ENCODE data around the gene POU3F3. TPM values are rescaled to one million over a fixed set of nuclear protein-coding genes. Genes with fewer than 3 reads are reported as not detected.

The POU3F3 gene
- total RNA-seq, 2 donors from 2014 or later: not detected

- Histone ChIP-seq H3K9me3 (ENCODE audit: control insufficient read depth, low read length) (no peaks in the 10 kb centered on the region), H3K4me3 (ENCODE audit: low read length) (no peak overlapping the region), H3K36me3 (ENCODE audit: control insufficient read depth, insufficient read depth, low read length) (no peaks in the 10 kb centered on the region), H3K4me1 (ENCODE audit: control insufficient read depth, insufficient read depth, low read length) (no peaks in the 10 kb centered on the region), H3K27me3 (ENCODE audit: control insufficient read depth, insufficient read depth, low read length, poor library complexity, severe bottlenecking) (no peaks in the 10 kb centered on the region), H3K27ac (ENCODE audit: low read depth, low read length) (no peak overlapping the region), H3K9ac (ENCODE audit: extremely low read depth, low read length, poor library complexity, severe bottlenecking) (no peak overlapping the region)
- WGBS, 2 experiments (ENCODE audit: insufficient coverage in 1 of 2, insufficient read length in 1 of 2): 83 to 95% methylated on average over 1 to 3 of the region's 3 CpGs
- no peaks in the 10 kb centered on the region for H3K4me1 Mint-ChIP-seq
- DNase-seq: no peak
- no peaks in the 10 kb centered on the region for H3K36me3 Mint-ChIP-seq (ENCODE audit: low read depth)
- H3K9me3 Mint-ChIP-seq: peaks cover 11% of the 10 kb centered on the region
- H3K27ac Mint-ChIP-seq: no peak overlapping the region
- no peak overlapping the region for H3K4me3 Mint-ChIP-seq
- H3K27me3 Mint-ChIP-seq (ENCODE audit: insufficient read depth): peaks cover 4% of the 10 kb centered on the region
- no peak for TF ChIP-seq CTCF (conservative IDR thresholded peaks at IDR 0.05)
These were observed 28.6 kb upstream of the POU3F3 start for GRCh38 chr2:104825124-104825865.

- H3K4me1 ChIP-seq (ENCODE audit: control insufficient read depth, insufficient read depth, low read length): no peaks in the 10 kb centered on the region
- H3K9me3 Mint-ChIP-seq: peaks cover 11% of the 10 kb centered on the region
- no peak overlapping the region for H3K9ac ChIP-seq (ENCODE audit: extremely low read depth, low read length, poor library complexity, severe bottlenecking)
- no peak for TF ChIP-seq CTCF (conservative IDR thresholded peaks at IDR 0.05)
- WGBS, 2 experiments (ENCODE audit: insufficient coverage in 1 of 2, insufficient read length in 1 of 2): 85% methylated on average over 2 of the region's 2 CpGs; no CpG with 5 or more reads in 1 of the 2 experiments
- H3K27me3 Mint-ChIP-seq (ENCODE audit: insufficient read depth): peaks cover 4% of the 10 kb centered on the region
- no peak overlapping the region for H3K4me3 Mint-ChIP-seq
- H3K4me3 ChIP-seq (ENCODE audit: low read length): no peak overlapping the region
- no peaks in the 10 kb centered on the region for H3K9me3 ChIP-seq (ENCODE audit: control insufficient read depth, low read length)
- H3K36me3 Mint-ChIP-seq (ENCODE audit: low read depth): no peaks in the 10 kb centered on the region
- no peaks in the 10 kb centered on the region for H3K4me1 Mint-ChIP-seq
- H3K27me3 ChIP-seq (ENCODE audit: control insufficient read depth, insufficient read depth, low read length, poor library complexity, severe bottlenecking): no peaks in the 10 kb centered on the region
- no peak for DNase-seq
- H3K27ac Mint-ChIP-seq: no peak overlapping the region
- H3K27ac ChIP-seq (ENCODE audit: low read depth, low read length): no peak overlapping the region
- H3K36me3 ChIP-seq (ENCODE audit: control insufficient read depth, insufficient read depth, low read length): no peaks in the 10 kb centered on the region
These were observed 27.9 kb upstream of the POU3F3 start for GRCh38 chr2:104826016-104826415.

- Mint-ChIP-seq H3K4me1 (no peaks in the 10 kb centered on the region), H3K27ac (no peak overlapping the region), H3K9me3 (no peaks in the 10 kb centered on the region), H3K4me3 (no peak overlapping the region), H3K27me3 (ENCODE audit: insufficient read depth) (peaks cover 4% of the 10 kb centered on the region), H3K36me3 (ENCODE audit: low read depth) (no peaks in the 10 kb centered on the region)
- H3K4me1 ChIP-seq (ENCODE audit: control insufficient read depth, insufficient read depth, low read length): no peaks in the 10 kb centered on the region
- H3K36me3 ChIP-seq (ENCODE audit: control insufficient read depth, insufficient read depth, low read length): no peaks in the 10 kb centered on the region
- no peak overlapping the region for H3K27ac ChIP-seq (ENCODE audit: low read depth, low read length)
- WGBS, 2 experiments (ENCODE audit: insufficient coverage in 1 of 2, insufficient read length in 1 of 2): 73 to 84% methylated on average over 1 of the region's 1 CpG
- H3K9ac ChIP-seq (ENCODE audit: extremely low read depth, low read length, poor library complexity, severe bottlenecking): no peak overlapping the region
- H3K4me3 ChIP-seq (ENCODE audit: low read length): no peak overlapping the region
- no peak for TF ChIP-seq CTCF (conservative IDR thresholded peaks at IDR 0.05)
- no peak for DNase-seq
- no peaks in the 10 kb centered on the region for H3K9me3 ChIP-seq (ENCODE audit: control insufficient read depth, low read length)
- no peaks in the 10 kb centered on the region for H3K27me3 ChIP-seq (ENCODE audit: control insufficient read depth, insufficient read depth, low read length, poor library complexity, severe bottlenecking)
These were observed 22.2 kb upstream of the POU3F3 start for GRCh38 chr2:104831742-104832141.
